ENCODE data around the gene FLT3. TPM values are rescaled to one million over a fixed set of nuclear protein-coding genes. Genes with fewer than 3 reads are reported as not detected.
"Not testable (repeated sequence)": the region's sequence is repeated elsewhere in the genome, so short reads cannot be mapped to it uniquely, and the experiment has no call there.

FLT3 gene
- total RNA-seq, 1 donor from 2014 or later: not detected

DNA sequence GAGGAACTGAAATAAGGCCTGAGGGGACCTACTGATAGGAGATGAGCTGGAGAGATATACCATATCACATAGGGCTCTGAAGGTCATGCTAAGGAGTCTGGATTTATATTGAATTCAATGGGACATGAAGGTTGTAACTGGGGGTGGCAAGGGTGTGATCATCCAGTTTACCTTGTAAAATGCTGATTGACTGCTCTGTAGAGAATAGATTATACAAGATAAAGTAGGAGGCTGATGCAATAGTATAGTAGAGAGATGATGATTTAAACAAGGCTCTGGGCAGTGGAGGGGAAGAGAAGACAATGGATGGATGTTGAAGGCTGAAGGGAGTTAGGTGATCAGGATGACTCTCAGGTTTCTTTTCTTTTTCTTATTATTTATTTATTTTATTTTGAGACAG lies 19.9 kb upstream of the FLT3 start:
- H3K27me3 Mint-ChIP-seq (ENCODE audit: low read depth): peaks cover 13% of the 10 kb centered on the region
- no peaks in the 10 kb centered on the region for H3K9me3 Mint-ChIP-seq (ENCODE audit: low read depth)
- H3K4me1 Mint-ChIP-seq (ENCODE audit: low read depth): no peaks in the 10 kb centered on the region
- no peak overlapping the region for H3K4me3 Mint-ChIP-seq (ENCODE audit: unreplicated experiment)
- TF ChIP-seq, protein P1, sequence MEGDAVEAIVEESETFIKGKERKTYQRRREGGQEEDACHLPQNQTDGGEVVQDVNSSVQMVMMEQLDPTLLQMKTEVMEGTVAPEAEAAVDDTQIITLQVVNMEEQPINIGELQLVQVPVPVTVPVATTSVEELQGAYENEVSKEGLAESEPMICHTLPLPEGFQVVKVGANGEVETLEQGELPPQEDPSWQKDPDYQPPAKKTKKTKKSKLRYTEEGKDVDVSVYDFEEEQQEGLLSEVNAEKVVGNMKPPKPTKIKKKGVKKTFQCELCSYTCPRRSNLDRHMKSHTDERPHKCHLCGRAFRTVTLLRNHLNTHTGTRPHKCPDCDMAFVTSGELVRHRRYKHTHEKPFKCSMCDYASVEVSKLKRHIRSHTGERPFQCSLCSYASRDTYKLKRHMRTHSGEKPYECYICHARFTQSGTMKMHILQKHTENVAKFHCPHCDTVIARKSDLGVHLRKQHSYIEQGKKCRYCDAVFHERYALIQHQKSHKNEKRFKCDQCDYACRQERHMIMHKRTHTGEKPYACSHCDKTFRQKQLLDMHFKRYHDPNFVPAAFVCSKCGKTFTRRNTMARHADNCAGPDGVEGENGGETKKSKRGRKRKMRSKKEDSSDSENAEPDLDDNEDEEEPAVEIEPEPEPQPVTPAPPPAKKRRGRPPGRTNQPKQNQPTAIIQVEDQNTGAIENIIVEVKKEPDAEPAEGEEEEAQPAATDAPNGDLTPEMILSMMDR (IDR thresholded peaks at IDR 0.05): no peak
- no peak for DNase-seq (ENCODE audit: low spot score)
- H3K27ac Mint-ChIP-seq (ENCODE audit: unreplicated experiment): no peak overlapping the region
- no peaks in the 10 kb centered on the region for H3K36me3 Mint-ChIP-seq (ENCODE audit: low read depth)

DNA sequence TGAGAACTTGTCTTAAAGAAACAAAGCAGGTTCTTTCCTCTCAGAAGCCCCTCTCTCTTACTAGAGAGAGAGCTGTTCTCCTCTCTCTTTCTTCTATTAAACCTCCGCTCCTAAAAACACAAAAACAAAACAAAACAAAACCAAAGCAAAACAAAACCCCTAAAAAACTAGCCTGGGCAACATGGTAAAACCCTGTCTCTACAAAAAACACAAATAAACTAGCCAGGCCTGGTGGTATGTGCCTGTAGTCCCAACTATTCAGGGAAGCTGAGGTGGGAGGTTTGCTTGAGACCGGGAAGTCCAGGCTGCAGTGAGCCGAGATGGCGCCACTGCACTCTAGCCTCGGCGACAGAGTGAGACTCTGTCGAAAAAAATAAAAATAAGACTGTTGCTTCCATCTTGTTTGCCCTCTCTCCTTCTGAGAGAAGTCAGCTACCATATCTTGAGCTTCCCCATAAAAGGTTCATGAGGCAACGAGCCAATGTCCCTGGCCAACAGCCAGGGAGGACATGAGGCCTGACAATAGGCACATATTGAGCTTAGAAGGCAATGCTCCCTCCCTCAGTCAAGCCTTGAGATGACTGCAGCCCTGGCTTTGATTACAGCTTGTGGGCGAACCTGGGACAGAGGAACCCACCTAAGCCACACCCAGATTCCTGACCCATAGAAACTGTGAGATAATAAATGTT lies 17.5 kb upstream of the FLT3 start:
- H3K9me3 Mint-ChIP-seq (ENCODE audit: low read depth): no peaks in the 10 kb centered on the region
- H3K27ac Mint-ChIP-seq (ENCODE audit: unreplicated experiment): no peak overlapping the region

DNA sequence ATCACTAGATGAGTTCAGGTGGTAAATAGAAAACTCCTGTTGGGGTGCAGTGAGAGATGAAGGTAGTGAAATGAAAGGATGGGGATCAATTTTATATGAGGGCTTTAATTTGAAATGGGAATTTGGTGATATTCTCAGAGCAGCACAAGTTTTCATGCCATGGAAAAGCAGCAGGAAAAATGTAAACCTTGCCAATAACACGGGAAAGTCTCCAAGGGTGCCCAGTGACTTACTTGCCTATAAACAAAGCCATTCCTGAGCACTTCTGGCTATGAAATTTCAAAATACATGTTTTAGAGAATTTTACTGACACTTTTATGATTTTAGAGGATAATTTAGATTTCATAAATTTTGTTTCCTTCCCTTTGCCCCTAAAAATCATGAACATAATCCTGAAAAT lies 16.4 kb upstream of the FLT3 start:
- peaks cover 13% of the 10 kb centered on the region for H3K27me3 Mint-ChIP-seq (ENCODE audit: low read depth)
- no peak overlapping the region for H3K4me3 Mint-ChIP-seq (ENCODE audit: unreplicated experiment)
- TF ChIP-seq, protein P1 (IDR thresholded peaks at IDR 0.05): no peak
- H3K36me3 Mint-ChIP-seq (ENCODE audit: low read depth): no peaks in the 10 kb centered on the region
- no peak for DNase-seq (ENCODE audit: low spot score)
- H3K9me3 Mint-ChIP-seq (ENCODE audit: low read depth): no peaks in the 10 kb centered on the region
- H3K27ac Mint-ChIP-seq (ENCODE audit: unreplicated experiment): no peak overlapping the region
- H3K4me1 Mint-ChIP-seq (ENCODE audit: low read depth): no peaks in the 10 kb centered on the region

More for the DNA sequence above, 17.5 kb upstream of the FLT3 start:
- Mint-ChIP-seq H3K4me1 (ENCODE audit: low read depth) (no peaks in the 10 kb centered on the region), H3K36me3 (ENCODE audit: low read depth) (no peaks in the 10 kb centered on the region), H3K4me3 (ENCODE audit: unreplicated experiment) (no peak overlapping the region), H3K27me3 (ENCODE audit: low read depth) (peaks cover 13% of the 10 kb centered on the region)
- TF ChIP-seq, protein P1 (IDR thresholded peaks at IDR 0.05): no peak
- no peak for DNase-seq (ENCODE audit: low spot score)

DNA sequence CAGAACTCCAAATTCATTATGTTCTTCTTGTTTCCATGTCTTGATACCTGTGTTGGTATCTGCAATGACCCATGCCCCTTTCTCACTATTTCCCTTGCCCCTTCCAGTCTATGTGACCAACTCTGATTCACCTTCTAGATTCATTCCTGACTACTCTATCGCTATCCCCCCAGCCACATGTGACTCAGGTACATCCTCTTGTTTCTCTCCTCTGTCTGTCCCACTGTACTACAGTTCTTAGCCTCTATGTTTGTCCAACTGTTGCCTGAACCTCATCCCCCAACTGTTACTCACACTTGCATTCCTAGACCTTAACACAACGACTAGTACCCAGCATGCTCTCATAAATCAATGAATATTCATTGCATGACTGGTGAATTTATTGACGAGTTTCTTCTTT lies 10.0 kb upstream of the FLT3 start:
- DNase-seq (ENCODE audit: low spot score): no peak
- no peaks in the 10 kb centered on the region for H3K9me3 Mint-ChIP-seq (ENCODE audit: low read depth)
- H3K4me3 Mint-ChIP-seq (ENCODE audit: unreplicated experiment): no peak overlapping the region
- no peaks in the 10 kb centered on the region for H3K4me1 Mint-ChIP-seq (ENCODE audit: low read depth)
- TF ChIP-seq, protein P1 (IDR thresholded peaks at IDR 0.05): no peak
- peaks cover 18% of the 10 kb centered on the region for H3K27me3 Mint-ChIP-seq (ENCODE audit: low read depth)
- no peak overlapping the region for H3K27ac Mint-ChIP-seq (ENCODE audit: unreplicated experiment)
- no peaks in the 10 kb centered on the region for H3K36me3 Mint-ChIP-seq (ENCODE audit: low read depth)

DNA sequence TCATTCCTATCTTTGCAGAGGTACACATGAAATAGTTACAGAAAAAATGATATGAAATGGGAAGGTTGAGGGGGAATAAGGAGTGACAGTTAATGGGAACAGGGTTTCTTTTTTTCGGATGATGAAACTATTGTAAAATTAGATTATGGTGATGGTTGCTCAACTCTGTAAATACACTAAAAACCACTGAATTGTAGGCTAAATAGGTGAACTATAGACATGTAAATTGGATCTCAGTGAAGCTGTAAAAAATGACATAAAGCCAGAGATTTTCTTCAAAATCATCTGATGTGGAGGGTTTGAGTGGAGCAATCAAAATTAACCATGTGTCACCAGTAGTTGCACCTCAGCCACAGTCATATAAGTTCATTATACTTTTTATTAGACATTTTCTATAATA lies 6.6 kb upstream of the FLT3 start:
- H3K36me3 Mint-ChIP-seq (ENCODE audit: low read depth): no peaks in the 10 kb centered on the region
- H3K9me3 Mint-ChIP-seq (ENCODE audit: low read depth): no peaks in the 10 kb centered on the region
- no peak overlapping the region for H3K4me3 Mint-ChIP-seq (ENCODE audit: unreplicated experiment)
- H3K4me1 Mint-ChIP-seq (ENCODE audit: low read depth): no peaks in the 10 kb centered on the region
- TF ChIP-seq, protein P1 (IDR thresholded peaks at IDR 0.05): no peak
- DNase-seq (ENCODE audit: low spot score): no peak
- peaks cover 39% of the 10 kb centered on the region for H3K27me3 Mint-ChIP-seq (ENCODE audit: low read depth)
- no peak overlapping the region for H3K27ac Mint-ChIP-seq (ENCODE audit: unreplicated experiment)

DNA sequence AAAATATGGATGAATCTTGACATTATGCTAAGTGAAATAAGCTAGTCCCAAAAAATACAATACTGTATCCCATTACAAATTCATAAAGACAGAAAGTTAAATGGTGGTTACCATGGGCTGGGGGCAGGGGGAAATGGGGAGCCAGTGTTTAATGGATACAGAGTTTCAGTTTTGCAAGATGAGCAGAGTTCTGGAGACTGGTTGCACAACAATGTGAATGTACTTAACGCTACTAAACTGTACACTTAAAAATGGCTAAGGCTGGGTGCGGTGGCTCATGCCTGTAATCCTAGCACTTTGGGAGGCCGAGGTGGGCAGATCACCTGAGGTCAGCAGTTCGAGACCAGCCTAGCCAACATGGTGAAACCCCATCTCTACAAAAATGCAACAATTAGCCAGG lies 1.5 kb upstream of the FLT3 start:
- H3K27ac Mint-ChIP-seq (ENCODE audit: unreplicated experiment); H3K9me3 Mint-ChIP-seq (ENCODE audit: low read depth); H3K4me1 Mint-ChIP-seq (ENCODE audit: low read depth); H3K36me3 Mint-ChIP-seq (ENCODE audit: low read depth); H3K4me3 Mint-ChIP-seq (ENCODE audit: unreplicated experiment); DNase-seq (ENCODE audit: low spot score): not testable (repeated sequence)
- peaks cover 55% of the 10 kb centered on the region for H3K27me3 Mint-ChIP-seq (ENCODE audit: low read depth)

Data from chondrocyte (in vitro differentiated cells).